ENCODE data around the gene ACADVL.

The ACADVL gene

GRCh38 chr17:7177191-7177953, 42.4 kb upstream of the ACADVL start:
- peaks cover 15% of the 10 kb centered on the region in 2 donors for H3K4me1 ChIP-seq (ENCODE audit: control insufficient read depth in 2 of 2, insufficient read depth in 1 of 2, low read depth in 1 of 2, low read length in 2 of 2)
- H4K8ac ChIP-seq (ENCODE audit: low read depth, low read length), result no peak overlapping the region
- H2BK5ac ChIP-seq (ENCODE audit: low read length), result no peak overlapping the region
- WGBS, 2 donors (ENCODE audit: extremely low coverage in 2 of 2, insufficient read length in 2 of 2, insufficient replicate concordance in 1 of 2), result no CpG with 5 or more reads among the region's 31 CpGs
- peak overlapping the region; percentile 96 for H2AFZ ChIP-seq (ENCODE audit: low read length)
- H2BK15ac ChIP-seq (ENCODE audit: low read length), result peak overlapping the region; percentile 73
- H2BK12ac ChIP-seq (ENCODE audit: low read length), result no peak overlapping the region
- H3K4me2 ChIP-seq (ENCODE audit: insufficient read depth, low read length, poor library complexity, severe bottlenecking), result peak overlapping the region; percentile 100
- H2BK120ac ChIP-seq (ENCODE audit: low read depth, low read length), result no peak overlapping the region
- peaks cover 0 to 30% (median 0%) of the 10 kb centered on the region in 3 experiments for H3K27me3 ChIP-seq (ENCODE audit: control insufficient read depth in 3 of 3, insufficient read depth in 3 of 3, low read depth in 1 of 3, low read length in 3 of 3)
- H2AK5ac ChIP-seq (ENCODE audit: low read depth, low read length), result no peak overlapping the region
- peaks cover 0 to 10% of the 10 kb centered on the region in 2 donors for H3K36me3 ChIP-seq (replicated peaks in 1 of 2; ENCODE audit: control insufficient read depth in 2 of 2, insufficient read depth in 2 of 2, low read length in 2 of 2)
- H3K9ac ChIP-seq (ENCODE audit: low read depth, low read length, poor library complexity), result peak overlapping the region; percentile 90
- H3K18ac ChIP-seq (ENCODE audit: low read length), result peak overlapping the region; percentile 96
- peak; percentile 83 for DNase-seq (ENCODE audit: low spot score)
- H3K9me3 ChIP-seq (replicated peaks in 1 of 2; ENCODE audit: control insufficient read depth in 2 of 2, insufficient read depth in 1 of 2, low read depth in 1 of 2, low read length in 2 of 2), result peaks cover 0 to 10% of the 10 kb centered on the region in 2 donors
- peak overlapping the region; percentile 89 for H3K4ac ChIP-seq (ENCODE audit: low read length)
- H3K4me3 ChIP-seq (ENCODE audit: low read length in 2 of 2), result peak overlapping the region; percentile 61 to 81
- no peak overlapping the region for H4K91ac ChIP-seq (ENCODE audit: low read depth, low read length, poor library complexity)
- peaks cover 2% of the 10 kb centered on the region for H3K79me1 ChIP-seq (ENCODE audit: low read depth, low read length)
- peak overlapping the region; percentile 6 for H3K27ac ChIP-seq (replicated peaks; ENCODE audit: low read length)
- H3K23ac ChIP-seq (ENCODE audit: low read depth, low read length, poor library complexity), result peak overlapping the region; percentile 52
- peak overlapping the region; percentile 94 for H3K14ac ChIP-seq (ENCODE audit: low read length)

GRCh38 chr17:7177954-7178477, 41.7 kb upstream of the ACADVL start:
- H2BK12ac ChIP-seq (ENCODE audit: low read length), result no peak overlapping the region
- no peak overlapping the region for H3K27ac ChIP-seq (replicated peaks; ENCODE audit: low read length)
- H2BK15ac ChIP-seq (ENCODE audit: low read length), result peak overlapping the region; percentile 73
- peak overlapping the region; percentile 29 for H4K8ac ChIP-seq (ENCODE audit: low read depth, low read length)
- H3K27me3 ChIP-seq (ENCODE audit: control insufficient read depth in 3 of 3, insufficient read depth in 3 of 3, low read depth in 1 of 3, low read length in 3 of 3), result peaks cover 0 to 29% (median 0%) of the 10 kb centered on the region in 3 experiments
- peak overlapping the region; percentile 96 for H2AFZ ChIP-seq (ENCODE audit: low read length)
- H3K23ac ChIP-seq (ENCODE audit: low read depth, low read length, poor library complexity), result peak overlapping the region; percentile 26
- H3K14ac ChIP-seq (ENCODE audit: low read length), result peak overlapping the region; percentile 2
- H3K18ac ChIP-seq (ENCODE audit: low read length), result peak overlapping the region; percentile 96
- peaks cover 0 to 10% of the 10 kb centered on the region in 2 donors for H3K9me3 ChIP-seq (replicated peaks in 1 of 2; ENCODE audit: control insufficient read depth in 2 of 2, insufficient read depth in 1 of 2, low read depth in 1 of 2, low read length in 2 of 2)
- no peak overlapping the region for H4K91ac ChIP-seq (ENCODE audit: low read depth, low read length, poor library complexity)
- H3K79me1 ChIP-seq (ENCODE audit: low read depth, low read length), result peaks cover 2% of the 10 kb centered on the region
- H3K4me1 ChIP-seq (ENCODE audit: control insufficient read depth in 2 of 2, insufficient read depth in 1 of 2, low read depth in 1 of 2, low read length in 2 of 2), result peaks cover 15% of the 10 kb centered on the region in 2 donors
- H3K4ac ChIP-seq (ENCODE audit: low read length), result peak overlapping the region; percentile 89
- H2BK120ac ChIP-seq (ENCODE audit: low read depth, low read length), result no peak overlapping the region
- H2AK5ac ChIP-seq (ENCODE audit: low read depth, low read length), result no peak overlapping the region
- DNase-seq (ENCODE audit: low spot score), result peak; percentile 18
- peak overlapping the region; percentile 61 to 81 for H3K4me3 ChIP-seq (ENCODE audit: low read length in 2 of 2)
- no peak overlapping the region for H2BK5ac ChIP-seq (ENCODE audit: low read length)
- peak overlapping the region; percentile 100 for H3K4me2 ChIP-seq (ENCODE audit: insufficient read depth, low read length, poor library complexity, severe bottlenecking)
- no CpG with 5 or more reads among the region's 18 CpGs for WGBS, 2 donors (ENCODE audit: extremely low coverage in 2 of 2, insufficient read length in 2 of 2, insufficient replicate concordance in 1 of 2)
- H3K9ac ChIP-seq (ENCODE audit: low read depth, low read length, poor library complexity), result peak overlapping the region; percentile 90
- peaks cover 0 to 7% of the 10 kb centered on the region in 2 donors for H3K36me3 ChIP-seq (replicated peaks in 1 of 2; ENCODE audit: control insufficient read depth in 2 of 2, insufficient read depth in 2 of 2, low read length in 2 of 2)

GRCh38 chr17:7178973-7179316, 40.8 kb upstream of the ACADVL start:
- peaks cover 14 to 15% of the 10 kb centered on the region in 2 donors for H3K4me1 ChIP-seq (ENCODE audit: control insufficient read depth in 2 of 2, insufficient read depth in 1 of 2, low read depth in 1 of 2, low read length in 2 of 2)
- H3K4me3 ChIP-seq (ENCODE audit: low read length in 2 of 2), result no peak overlapping the region
- peak overlapping the region; percentile 55 for H3K18ac ChIP-seq (ENCODE audit: low read length)
- DNase-seq (ENCODE audit: low spot score), result no peak
- peaks cover 2% of the 10 kb centered on the region for H3K79me1 ChIP-seq (ENCODE audit: low read depth, low read length)
- no peak overlapping the region for H4K91ac ChIP-seq (ENCODE audit: low read depth, low read length, poor library complexity)
- no peak overlapping the region for H3K23ac ChIP-seq (ENCODE audit: low read depth, low read length, poor library complexity)
- no CpG with 5 or more reads among the region's 11 CpGs for WGBS, 2 donors (ENCODE audit: extremely low coverage in 2 of 2, insufficient read length in 2 of 2, insufficient replicate concordance in 1 of 2)
- no peak overlapping the region for H3K14ac ChIP-seq (ENCODE audit: low read length)
- H3K27me3 ChIP-seq (ENCODE audit: control insufficient read depth in 3 of 3, insufficient read depth in 3 of 3, low read depth in 1 of 3, low read length in 3 of 3), result peaks cover 0 to 24% (median 0%) of the 10 kb centered on the region in 3 experiments
- H2BK120ac ChIP-seq (ENCODE audit: low read depth, low read length), result no peak overlapping the region
- H3K4ac ChIP-seq (ENCODE audit: low read length), result no peak overlapping the region
- no peak overlapping the region for H2BK5ac ChIP-seq (ENCODE audit: low read length)
- H2AK5ac ChIP-seq (ENCODE audit: low read depth, low read length), result no peak overlapping the region
- peak overlapping the region; percentile 51 for H2BK15ac ChIP-seq (ENCODE audit: low read length)
- no peak overlapping the region for H2BK12ac ChIP-seq (ENCODE audit: low read length)
- H3K27ac ChIP-seq (replicated peaks; ENCODE audit: low read length), result no peak overlapping the region
- H3K9me3 ChIP-seq (replicated peaks in 1 of 2; ENCODE audit: control insufficient read depth in 2 of 2, insufficient read depth in 1 of 2, low read depth in 1 of 2, low read length in 2 of 2), result peaks cover 0 to 10% of the 10 kb centered on the region in 2 donors
- H4K8ac ChIP-seq (ENCODE audit: low read depth, low read length), result no peak overlapping the region
- H3K36me3 ChIP-seq (replicated peaks in 1 of 2; ENCODE audit: control insufficient read depth in 2 of 2, insufficient read depth in 2 of 2, low read length in 2 of 2), result peaks cover 0 to 5% of the 10 kb centered on the region in 2 donors
- H3K9ac ChIP-seq (ENCODE audit: low read depth, low read length, poor library complexity), result no peak overlapping the region
- H2AFZ ChIP-seq (ENCODE audit: low read length), result no peak overlapping the region
- H3K4me2 ChIP-seq (ENCODE audit: insufficient read depth, low read length, poor library complexity, severe bottlenecking), result no peak overlapping the region

Measured in neuronal stem cell (in vitro differentiated cells).